ENCODE measurements around the gene OR2J3.
"Not testable (repeated sequence)": the region's sequence is repeated elsewhere in the genome, so short reads cannot be mapped to it uniquely, and the experiment has no call there.

The OR2J3 gene

DNA sequence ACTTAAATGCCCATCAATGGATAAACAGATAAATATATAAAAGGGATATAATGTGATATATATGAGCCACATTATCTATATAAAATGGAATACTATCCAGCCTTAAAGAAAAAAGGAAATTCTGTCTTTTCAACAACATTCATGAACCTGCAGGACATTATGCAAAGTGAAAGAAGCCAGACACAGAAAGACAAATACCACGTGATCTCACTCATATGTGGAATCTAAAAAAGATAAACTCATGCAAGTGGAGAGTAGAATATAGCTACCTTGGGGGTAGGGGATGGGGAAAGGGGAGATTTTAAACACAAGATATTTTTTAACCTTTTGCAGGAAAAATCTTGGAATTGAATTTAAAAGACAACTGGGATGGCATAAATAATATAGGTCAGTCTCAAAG lies 10.1 kb upstream of the OR2J3 start:
- no peak overlapping the region for H3K27ac ChIP-seq
- TF ChIP-seq, protein P1, sequence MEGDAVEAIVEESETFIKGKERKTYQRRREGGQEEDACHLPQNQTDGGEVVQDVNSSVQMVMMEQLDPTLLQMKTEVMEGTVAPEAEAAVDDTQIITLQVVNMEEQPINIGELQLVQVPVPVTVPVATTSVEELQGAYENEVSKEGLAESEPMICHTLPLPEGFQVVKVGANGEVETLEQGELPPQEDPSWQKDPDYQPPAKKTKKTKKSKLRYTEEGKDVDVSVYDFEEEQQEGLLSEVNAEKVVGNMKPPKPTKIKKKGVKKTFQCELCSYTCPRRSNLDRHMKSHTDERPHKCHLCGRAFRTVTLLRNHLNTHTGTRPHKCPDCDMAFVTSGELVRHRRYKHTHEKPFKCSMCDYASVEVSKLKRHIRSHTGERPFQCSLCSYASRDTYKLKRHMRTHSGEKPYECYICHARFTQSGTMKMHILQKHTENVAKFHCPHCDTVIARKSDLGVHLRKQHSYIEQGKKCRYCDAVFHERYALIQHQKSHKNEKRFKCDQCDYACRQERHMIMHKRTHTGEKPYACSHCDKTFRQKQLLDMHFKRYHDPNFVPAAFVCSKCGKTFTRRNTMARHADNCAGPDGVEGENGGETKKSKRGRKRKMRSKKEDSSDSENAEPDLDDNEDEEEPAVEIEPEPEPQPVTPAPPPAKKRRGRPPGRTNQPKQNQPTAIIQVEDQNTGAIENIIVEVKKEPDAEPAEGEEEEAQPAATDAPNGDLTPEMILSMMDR (conservative IDR thresholded peaks at IDR 0.05), result no peak

GRCh38 chr6:29099190-29099589 lies 8.7 kb upstream of the OR2J3 start, which contains the start of gene OR2J1:
Gene OR2J1 (plus strand): TSS chr6:29099490. CDS start chr6:29100943, 1,453 bp downstream.
- TF ChIP-seq, protein P1 (conservative IDR thresholded peaks at IDR 0.05), result no peak
- H3K27ac ChIP-seq, result no peak within 1 kb of the TSS

DNA sequence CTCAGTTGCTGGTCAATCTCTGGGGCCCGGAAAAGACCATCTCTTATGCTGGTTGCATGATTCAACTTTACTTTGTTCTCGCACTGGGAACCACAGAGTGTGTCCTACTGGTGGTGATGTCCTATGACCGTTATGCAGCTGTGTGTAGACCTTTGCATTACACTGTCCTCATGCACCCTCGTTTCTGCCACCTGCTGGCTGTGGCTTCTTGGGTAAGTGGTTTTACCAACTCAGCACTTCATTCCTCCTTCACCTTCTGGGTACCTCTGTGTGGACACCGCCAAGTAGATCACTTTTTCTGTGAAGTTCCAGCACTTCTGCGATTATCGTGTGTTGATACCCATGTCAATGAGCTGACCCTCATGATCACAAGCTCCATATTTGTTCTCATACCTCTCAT lies 4.3 kb downstream of the OR2J3 start:
- TF ChIP-seq, protein P1 (conservative IDR thresholded peaks at IDR 0.05), result no peak; the same call in 1 of the 2 replicates
- peak overlapping the region; percentile 67 for H3K27ac ChIP-seq

DNA sequence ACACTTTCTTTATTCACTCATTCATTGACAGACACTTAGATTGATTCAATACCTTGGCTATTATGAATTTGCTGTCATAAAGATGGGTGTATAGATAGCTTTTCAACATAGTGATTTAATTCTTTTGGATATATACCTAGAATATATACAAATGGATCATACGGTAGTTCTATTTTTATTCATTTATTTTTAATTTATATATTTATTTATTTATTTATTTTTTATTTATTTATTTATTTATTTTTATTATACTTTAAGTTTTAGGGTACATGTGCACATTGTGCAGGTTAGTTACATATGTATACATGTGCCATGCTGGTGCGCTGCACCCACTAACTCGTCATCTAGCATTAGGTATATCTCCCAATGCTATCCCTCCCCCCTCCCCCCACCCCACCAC lies 7.1 kb downstream of the OR2J3 start:
- not testable (repeated sequence) for H3K27ac ChIP-seq

DNA sequence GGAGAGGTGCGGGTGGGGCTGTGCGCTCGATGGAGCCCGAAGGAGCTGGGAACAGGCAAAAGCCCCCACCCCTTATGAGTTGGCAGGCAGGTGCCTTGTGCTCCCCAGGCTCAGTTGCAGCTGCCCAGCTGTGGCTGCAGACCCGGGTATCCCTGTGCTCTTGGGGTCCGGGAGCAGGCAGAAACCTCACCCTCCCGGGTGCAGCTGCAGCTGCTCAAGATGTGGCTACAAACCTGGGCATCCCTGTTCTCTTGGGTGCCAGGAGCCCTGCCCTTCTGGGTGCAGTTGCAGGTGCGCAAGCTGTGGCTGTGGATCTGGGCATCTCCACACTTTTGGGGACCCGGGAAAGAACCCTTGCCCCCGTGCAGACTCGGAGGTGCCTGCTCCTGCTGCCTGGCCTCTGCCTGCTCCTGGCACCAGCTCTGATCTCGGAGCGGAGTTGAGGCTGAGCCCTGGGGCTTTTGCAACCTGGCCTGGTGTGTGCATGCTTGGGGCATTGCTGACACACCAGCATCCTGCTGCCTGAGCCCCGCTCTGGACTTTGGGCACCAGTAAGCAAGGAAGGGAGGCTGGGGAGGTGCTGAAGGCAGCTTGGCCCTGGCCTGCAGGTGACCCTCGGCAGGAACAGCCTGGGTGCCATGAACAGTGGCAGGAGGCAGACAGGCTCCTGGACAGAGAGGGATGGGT lies 21.6 kb downstream of the OR2J3 start:
- H3K27ac ChIP-seq, result no peak overlapping the region
- TF ChIP-seq, protein P1 (conservative IDR thresholded peaks at IDR 0.05), result no peak

DNA sequence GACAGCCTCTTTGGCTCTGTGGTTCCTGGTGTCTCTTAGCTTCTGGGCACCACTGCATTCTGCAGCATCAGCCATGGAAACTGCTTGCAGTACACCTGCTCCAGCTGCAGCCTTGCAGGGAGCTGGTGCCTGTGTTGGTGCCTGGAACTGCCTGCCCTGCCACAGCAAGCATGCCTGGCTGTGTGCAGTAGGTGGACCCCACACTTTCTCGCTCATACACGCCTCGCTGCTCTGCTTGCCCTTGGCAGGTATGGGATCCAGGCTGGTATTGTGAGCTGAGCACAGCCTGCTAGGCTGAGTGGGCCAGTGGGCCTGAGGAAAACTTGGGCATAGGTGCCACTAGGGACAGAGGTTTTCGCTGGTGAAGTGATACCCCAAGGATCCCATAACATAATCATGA lies 22.8 kb downstream of the OR2J3 start:
- H3K27ac ChIP-seq, result no peak overlapping the region
- TF ChIP-seq, protein P1 (conservative IDR thresholded peaks at IDR 0.05), result no peak

DNA sequence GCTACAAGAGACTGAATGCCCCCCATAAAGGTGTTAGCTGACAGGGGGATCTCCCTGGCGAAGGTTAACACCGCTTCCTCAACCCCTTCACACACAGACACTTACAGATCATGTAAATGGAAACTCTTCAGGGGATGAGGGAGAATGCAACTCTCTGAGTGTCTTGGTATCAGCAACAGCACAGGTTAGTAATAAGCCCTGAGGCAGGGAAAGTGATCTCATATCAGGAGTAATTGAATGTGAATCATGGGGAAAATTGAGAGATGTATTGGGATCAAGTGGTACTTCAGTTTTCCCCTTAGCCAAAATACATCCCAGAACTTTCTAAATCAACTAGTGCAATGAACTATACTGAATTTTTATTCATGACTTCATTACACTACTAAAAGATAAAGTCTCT lies 23.8 kb downstream of the OR2J3 start:
- TF ChIP-seq, protein P1 (conservative IDR thresholded peaks at IDR 0.05), result no peak
- no peak overlapping the region for H3K27ac ChIP-seq

- H3K27ac ChIP-seq, result no peak overlapping the region
- TF ChIP-seq, protein P1 (conservative IDR thresholded peaks at IDR 0.05), result no peak
Observed at GRCh38 chr6:29137724-29138123, 29.9 kb downstream of the OR2J3 start.

Data from VCaP (cell line).